ENCODE measurements around the gene UBE3C.
"Not testable (repeated sequence)": the region's sequence is repeated elsewhere in the genome, so short reads cannot be mapped to it uniquely, and the experiment has no call there.

Gene UBE3C

DNA sequence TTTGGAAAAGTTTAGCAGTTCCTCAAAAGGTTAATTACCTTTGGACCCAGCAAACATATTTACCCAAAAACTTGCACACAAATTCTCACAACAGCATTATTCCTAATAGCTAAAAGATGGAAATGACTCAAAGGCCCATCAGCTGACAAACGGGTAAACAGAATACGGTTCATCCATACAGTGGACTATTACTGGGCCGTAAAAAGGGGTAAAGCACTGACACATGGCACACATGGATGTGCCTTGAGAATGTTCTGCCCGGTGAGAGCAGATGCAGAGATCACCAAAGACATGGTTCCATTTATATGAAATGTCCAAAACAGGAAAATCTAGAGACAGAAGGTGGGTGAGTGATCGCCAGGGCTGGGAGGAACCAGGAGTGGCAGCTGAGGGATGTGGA, 102.9 kb downstream of the UBE3C start:
- DNase-seq: no peak

DNA sequence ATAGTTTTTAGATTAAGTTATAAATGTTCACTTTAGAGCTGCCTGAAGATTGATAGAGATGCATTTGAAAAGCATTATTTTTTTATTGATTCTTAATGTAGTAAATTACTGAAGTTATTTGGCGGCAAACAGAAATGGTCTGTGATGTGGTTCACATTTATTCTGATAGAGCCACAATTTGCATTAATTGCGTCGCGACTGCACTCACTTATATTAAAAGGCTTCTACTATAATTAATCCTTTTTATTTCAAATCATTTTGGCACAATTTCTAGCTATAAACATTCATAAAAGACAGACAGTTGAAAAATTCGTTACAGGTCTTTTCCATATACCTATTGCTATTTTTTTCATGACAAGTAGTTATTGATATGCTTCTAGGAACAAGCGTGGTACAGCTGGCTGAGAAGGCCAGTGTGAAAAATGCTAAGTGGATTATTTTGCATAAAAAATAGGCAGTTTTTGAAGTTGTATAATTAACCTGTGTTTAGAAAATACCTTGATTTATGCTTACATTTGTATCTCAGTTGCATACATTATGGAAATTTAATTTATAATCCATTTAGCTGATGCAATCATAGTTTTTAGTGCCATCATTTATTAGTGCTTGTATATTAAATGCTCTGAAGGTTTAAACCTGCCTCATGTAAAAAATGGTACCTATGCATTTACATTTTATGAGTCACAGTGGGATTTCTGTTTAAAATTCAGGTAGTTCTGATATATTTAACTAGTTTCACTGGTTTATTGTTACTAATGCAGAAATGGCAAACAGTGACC, 106.0 kb downstream of the UBE3C start:
- DNase-seq: no peak

DNA sequence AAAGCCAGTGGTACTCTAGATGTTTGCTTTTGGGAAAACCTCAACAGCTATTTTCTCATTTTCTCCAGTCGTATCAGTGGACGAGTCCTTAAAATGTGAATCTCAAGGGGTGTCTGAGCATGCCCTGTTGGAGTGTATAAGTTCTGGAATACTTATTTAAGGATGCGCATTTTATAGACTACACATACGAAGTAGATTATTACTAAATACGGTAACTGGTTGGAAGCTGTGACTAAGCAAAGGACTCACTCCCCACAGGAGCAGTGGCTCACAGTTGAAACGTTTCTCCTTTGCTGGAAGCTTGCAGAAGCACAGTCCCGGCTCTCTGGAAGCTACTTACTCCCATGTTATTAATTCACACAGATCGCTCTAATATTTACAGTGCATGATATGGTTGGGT, 107.3 kb downstream of the UBE3C start:
- no peak for DNase-seq

DNA sequence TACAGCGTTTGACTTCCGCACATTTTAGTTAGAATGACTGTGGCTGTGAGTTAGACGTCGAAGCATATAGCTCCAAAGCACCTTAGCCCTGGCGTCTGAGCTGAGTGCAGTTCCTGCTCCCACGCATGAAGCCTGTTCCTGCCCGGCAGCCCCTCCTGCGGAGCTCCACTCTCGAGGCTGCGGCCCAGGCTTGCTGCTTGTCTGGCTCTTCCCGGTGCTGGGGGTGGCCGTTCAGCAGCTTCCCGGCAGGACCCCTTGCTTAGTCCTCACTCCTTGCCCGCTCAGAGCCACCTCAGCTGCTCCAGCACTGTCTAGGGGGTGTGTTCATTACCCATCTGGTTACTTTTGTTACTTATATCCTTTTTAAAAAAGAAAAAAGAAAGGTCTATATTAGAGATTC, 109.9 kb downstream of the UBE3C start:
- DNase-seq: no peak

DNA sequence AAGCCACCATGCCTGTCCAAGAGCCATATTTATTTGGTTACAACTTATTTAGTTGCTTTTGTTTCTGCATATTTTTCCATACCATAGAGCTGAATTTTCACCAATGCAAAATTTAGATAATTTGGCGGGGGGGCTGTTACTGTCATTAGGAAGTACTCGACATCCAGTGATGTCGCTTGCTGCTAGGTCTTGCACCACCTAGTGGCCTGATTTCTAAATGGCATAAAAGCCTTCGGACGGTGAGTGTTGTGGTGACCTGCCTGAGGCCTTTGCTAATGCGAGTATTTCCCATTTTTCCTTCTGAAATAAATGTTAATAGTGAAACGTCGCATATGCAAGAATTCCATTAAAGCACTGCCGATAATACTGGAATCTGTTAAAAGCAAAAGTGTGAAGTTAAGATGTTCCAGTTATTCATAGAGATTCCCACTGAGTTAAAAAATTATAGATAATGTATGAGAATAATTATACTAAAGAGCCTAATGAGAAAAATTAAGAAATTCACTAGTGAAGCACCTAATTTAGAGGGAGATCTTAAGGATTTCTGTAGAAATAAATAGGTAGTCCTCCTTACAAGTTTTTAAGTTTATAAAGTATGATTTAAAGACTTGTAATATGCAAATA, 112.0 kb downstream of the UBE3C start:
- DNase-seq: peak; percentile 44 to 66

DNA sequence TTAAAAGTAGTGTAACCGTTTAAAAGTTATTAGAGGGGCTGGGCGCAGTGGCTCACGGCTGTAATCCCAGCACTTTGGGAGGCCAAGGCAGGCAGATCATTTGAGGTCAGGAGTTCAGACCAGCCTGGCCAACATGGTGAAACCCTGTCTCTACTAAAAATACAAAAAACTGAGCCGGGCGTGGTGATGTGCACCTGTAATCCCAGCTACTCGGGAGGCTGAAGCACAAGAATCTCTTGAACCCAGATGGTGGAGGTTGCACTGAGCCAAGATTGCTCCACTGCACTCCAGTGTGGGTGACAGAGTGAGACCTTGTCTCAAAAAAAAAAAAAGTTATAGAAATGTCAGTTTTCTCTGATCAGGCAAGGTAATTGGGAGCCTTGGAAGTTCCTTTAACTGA, 113.1 kb downstream of the UBE3C start:
- not testable (repeated sequence) for DNase-seq

DNA sequence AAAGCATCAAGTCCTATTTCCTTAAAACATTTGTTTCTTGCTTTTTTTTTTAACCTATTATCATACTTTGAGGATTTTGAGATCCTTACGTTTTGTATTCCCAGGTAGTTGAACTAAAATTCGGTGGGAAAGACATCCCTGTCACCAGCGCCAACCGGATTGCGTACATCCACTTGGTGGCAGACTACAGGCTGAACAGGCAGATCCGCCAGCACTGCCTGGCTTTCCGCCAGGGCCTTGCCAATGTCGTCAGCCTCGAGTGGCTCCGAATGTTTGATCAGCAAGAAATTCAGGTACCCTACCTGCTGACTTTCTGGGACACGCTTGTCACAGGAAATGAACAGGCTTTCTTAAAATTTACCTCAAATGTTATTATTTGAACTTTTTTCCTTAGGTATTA, 115.1 kb downstream of the UBE3C start:
- DNase-seq: no peak

DNA sequence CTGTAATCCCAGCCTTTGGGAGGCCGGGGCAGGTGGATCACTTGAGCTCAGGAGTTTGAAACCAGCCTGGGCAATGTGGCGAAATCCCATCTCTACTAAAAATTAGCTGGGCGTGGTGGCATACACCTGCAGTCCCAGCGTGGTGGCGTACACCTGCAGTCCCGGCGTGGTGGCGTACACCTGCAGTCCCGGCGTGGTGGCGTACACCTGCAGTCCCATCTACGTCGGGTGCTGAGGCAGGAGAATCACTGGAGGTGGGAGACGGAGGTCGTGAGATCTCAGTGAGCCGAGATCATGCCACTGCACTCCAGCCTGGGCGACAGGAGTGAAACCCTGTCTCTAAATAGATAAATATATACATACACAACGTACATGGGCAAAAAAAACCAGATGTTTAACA, 116.1 kb downstream of the UBE3C start:
- DNase-seq: not testable (repeated sequence)

DNA sequence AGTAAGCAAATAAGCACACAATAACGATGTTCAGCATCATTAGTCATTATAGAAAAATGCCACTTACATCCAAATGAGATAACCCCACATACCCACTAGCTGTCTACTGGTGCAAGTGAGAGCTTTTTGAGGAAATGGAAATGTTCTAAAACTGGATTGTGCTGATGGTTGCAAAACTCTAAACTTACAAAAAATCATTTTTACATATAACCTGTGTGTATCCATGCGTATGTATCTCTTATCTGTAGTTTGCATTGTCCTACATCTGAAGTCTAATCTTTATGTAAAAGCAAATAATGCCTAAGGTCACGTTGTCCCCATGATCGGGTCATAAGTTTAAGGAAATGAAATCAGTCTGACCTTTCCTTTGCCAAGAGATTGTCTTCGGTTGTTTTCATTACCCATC, 116.5 kb downstream of the UBE3C start:
- no peak for DNase-seq

DNA sequence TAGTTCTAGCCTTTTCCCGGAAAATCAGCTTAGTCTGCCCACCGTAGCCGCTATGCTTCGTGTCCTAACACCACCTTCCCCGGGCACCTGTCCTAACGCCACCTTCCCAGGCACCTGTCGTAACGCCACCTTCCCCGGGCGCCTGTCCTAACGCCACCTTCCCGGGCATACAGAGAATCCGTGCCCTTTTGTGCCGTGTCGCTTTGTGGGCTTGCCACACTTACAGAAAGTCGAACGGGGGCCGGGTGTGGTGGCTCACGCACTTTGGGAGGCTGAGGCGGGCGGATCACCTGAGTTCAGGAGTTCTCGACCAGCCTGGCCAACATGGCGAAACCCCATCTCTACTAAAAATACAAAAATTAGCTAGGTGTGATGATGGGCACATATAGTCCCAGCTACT, 124.4 kb downstream of the UBE3C start:
- DNase-seq: no peak

DNA sequence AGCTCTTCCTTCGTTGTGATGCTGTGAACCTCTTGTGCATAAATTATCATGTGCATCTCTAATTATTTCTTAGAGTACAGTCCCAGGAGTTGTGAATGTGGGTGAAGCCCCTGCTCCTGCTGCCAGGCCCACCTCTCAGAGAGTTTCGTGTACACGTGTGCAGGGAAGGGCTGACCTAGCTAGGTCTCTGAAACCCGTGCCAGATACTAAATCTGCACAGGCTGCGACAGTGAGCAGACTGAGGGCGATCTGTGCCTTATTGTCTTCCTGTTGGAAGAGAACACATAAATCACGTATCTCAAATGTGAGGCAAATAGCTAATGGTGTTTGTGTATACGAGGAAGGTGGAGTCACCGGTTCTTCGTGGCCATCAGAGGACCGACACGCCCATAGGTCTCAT, 126.3 kb downstream of the UBE3C start:
- DNase-seq: no peak

DNA sequence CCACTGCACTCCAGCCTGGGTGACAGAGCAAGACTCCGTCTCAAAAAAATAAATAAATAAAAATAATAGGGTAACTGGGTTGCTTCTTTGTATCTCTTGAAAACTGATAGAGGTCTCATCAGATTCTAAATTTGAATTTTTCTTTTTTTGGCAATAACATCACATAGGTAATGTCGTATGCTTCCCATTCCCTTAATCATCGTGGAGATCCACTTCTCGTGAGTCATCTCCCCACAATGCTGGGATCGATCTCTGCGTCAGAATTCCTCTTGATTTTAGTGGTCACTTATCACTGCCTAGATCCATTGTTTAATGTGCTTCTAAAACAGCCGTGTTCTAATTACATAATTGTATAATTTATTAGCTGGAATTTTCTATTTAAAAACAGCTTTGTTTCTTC, 127.5 kb downstream of the UBE3C start:
- no peak for DNase-seq

DNA sequence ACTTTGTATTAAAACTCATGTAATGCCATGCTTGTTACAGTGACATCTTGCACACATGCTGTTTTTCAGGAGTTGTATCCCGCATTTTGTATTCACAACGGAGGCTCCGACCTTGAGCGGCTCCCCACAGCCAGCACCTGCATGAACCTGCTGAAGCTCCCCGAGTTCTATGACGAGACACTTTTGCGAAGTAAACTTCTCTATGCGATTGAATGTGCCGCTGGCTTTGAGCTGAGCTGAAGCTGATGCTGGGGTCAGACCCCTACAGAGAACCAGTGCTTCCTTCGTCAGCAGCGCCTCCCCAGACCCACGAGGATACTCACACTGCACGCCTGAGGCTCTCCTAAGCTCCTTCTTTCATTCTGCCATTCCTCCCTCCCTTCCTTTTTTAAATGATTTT, 128.8 kb downstream of the UBE3C start:
- DNase-seq: no peak

DNA sequence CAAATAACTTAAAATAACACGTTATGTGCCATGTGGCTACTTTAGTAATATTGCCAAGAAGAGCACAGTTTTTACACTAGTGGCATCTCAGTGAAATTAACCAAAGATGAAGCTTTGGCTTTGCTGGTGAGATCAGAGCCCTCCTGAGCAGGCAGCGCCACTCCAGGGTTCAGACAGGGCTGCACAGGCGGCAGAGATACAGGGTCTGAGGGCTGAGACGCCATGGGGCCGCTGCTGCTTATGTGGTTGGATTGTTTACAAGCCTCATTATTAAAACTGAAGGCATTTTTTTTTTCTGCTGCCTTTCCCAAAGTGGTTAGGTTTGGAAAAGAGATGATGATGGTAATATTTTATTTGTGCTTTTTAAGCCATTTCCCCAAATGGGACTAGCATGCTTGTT, 129.2 kb downstream of the UBE3C start:
- DNase-seq: no peak

DNA sequence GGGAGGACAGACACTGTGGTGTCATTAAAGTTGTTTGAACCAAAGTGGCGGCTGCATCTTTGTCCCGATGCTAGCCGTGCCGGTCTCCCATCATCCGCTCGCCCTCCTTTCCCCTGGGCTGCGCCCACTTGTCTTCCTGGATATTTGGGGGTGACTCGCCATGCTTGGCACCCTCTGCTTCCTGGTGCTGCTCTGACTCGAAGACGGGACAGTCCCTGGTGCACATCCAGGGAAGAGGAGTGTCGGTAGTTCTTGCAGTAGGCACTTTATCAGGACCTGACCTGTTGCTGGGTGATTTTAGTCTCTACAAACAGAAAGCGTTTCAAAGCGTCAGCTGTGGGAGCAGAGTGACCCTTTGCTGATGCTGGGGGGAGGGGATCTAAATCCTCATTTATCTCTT, 129.8 kb downstream of the UBE3C start:
- DNase-seq: no peak

DNA sequence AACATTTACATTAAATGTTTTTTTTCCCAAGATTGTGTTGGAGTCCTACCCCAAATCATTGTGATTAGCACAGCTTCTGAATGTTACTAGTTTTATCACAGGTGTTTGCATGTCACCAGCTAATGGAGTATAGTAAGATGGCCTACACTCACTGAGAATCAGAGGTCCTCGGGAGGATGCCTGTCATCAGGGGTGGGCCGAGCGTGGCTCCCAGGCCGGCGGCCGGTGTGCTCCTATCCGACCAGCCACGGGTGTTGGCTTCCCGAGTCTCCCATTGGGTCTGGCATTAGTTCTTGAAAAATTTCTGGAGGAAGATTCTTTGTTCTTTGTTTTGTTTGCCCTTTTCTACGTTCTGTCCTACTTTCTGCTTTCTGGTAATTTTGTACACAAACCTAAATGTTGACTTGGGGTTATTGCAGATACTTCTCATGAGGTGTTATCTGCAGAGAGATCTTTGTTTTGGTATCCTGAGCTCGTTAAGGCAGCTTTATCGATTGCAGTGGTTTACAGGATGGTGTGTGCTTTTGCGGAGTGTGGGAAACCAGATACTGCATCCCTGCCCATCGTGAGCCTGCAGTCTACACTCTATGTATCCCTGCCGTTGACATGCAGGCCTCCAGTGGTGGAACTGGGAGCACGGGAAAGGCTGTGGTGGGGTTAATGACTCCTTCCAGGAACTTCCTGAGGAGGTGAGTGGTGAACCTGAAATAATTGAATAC, 130.8 kb downstream of the UBE3C start:
- no peak for DNase-seq

DNA sequence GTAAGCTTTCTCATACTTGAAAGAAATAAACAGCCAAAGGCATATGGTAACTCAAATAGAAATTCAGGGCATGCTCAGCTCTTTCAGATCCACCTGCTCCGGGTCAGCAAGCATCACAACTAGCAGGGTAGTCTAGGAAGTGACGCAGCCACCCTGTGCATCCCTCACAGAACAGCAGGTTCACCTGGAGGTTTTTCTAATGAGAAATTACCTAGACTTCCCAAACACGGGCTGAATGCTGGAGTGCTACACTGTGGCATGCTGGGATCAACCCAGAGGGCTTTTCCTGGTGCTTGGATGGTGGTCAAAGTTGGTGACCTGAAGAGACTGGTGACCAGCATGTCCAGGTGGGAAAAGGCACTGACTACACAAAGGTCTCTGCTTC, 131.3 kb downstream of the UBE3C start:
- no peak for DNase-seq

DNA sequence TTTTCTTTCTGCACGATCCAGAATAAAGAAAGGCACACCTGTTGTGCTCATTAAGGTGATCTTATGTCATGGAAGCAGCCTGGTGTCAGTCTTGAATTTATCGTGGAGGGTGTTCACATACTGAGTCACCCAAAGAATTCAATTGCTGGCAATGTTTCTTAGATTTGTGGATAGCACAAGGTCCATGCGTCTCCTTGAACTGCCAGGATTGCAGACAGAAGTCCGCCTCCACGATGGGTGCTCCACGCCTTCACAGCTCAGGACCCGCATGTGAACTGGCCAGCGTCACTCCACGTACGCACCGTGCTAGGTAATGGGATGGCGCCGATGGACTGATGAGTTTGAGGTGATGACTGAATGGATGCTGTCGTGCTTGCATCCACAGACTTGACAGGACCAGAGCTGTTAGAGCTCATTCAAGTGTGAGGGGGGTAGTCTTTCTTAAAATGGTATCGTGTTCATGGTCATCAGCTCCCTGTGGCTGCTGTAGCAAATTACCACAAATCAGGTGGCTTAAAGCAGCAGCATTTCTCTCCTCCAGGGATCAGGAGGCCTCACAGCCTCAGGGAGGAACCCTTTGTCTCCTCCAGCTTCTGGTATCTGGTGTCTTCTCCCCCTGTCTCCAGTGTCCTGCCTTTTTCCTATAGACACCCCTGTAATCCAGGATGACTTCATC, 132.7 kb downstream of the UBE3C start:
- no peak for DNase-seq

DNA sequence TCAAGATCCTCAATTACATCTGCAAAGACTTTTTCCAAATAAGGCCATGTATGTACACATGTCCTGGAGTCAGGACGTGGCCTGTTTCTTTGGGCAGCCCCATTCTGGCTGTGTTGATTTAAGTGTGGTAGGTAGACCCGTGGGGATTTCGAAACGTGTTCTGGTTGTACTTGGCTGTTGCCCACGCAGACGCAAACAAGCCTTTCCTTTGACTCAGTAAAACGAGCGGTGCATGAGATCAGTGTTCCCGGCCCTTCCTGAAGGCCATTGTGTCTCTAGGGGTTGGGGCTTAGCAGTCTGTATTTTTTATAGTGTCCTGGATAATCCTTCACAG, 133.2 kb downstream of the UBE3C start:
- DNase-seq: no peak

DNA sequence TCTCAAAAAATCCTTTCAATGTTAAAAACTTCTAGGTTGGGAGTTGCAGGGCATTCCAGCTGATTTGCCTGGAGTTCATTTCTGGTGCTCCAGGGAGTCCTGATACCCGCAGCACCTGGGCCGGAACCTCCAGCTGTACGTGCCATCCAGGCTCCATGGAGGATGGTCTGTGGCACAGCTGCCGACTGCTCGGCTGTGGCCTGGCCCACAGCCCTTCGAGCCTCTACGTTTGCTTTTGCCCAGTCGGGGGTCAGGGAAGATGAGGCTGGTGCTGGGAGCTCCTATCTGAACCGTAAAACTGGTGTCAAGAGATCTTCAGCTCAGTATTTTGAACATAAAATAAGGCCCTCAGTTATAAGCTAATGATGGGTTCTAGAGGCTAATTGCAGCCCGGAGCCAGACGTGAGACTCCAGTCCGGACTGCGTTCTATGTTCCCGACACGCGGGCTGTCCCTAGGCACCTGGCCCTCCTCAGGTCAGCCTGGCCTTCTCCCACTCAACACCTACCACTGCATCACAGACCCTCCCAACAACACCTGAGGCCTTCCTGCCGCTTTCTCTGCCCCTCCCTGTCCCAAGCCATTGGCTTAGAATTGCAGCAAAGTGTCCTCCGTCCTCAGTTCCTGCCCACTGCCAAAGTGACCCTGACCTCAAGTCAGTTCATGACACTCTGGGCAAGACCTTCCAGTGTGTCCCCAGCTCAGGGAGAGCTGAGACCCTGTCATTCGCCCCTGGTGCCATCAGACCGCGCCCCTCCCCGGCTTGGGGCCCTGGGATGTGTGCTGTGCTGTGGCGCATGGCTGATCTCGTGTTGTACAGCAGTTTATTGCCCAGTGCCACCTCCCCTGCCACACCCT, 133.9 kb downstream of the UBE3C start:
- DNase-seq: no peak

DNA sequence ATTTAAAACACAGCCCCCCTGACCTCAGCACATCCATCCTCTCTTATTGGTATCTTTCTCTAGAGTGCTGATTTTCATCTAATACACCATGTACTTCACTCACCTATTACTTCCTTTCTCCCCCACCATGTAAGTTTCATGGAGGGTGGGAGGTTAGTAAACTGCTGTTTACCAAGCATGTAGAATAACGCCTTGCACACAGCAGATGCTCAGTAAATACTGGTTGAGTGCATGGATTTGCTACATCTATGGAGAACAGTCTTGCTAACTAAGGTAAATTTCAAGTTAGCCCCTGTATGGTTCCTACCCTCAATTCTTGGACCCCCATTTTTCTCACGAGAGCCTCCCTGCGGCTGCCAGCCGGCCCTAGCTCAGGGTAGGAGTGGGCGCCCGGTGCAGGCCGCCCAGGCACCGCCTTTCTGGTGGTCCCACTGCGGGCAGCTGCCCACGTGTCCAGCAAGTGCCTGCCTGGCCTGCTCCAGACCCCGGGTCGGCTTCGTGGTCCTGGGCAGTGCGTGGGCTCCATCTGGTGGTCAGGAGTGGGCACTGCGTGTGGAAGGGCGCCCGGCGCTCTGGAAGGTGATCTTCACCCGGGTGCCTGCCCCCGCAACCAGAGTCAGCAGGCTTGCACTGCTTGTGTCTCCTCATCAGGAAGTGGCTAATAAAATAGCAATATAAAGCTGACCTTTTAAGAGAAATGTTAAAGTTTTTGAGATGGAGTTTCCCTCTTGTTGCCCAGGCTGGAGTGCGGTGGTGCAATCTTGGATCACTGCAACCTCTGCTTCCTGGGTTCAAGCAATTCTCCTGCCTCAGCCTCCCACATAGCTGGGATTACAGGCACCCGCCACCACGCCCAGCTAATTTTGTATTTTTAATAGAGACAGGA, 134.7 kb downstream of the UBE3C start:
- peak; percentile 60 to 64 for DNase-seq
